Stimulated activated naive CD4-positive, alpha-beta T cell treated with Interleukin-2 at 50 U/mL for 16 hours (primary cell): ENCODE results near the gene KIF20B.

Experiments
- DNase-seq: peaks from one replicate; lab custom pipeline; 2025; lab: John Stamatoyannopoulos, UW

KIF20B gene, protein sequence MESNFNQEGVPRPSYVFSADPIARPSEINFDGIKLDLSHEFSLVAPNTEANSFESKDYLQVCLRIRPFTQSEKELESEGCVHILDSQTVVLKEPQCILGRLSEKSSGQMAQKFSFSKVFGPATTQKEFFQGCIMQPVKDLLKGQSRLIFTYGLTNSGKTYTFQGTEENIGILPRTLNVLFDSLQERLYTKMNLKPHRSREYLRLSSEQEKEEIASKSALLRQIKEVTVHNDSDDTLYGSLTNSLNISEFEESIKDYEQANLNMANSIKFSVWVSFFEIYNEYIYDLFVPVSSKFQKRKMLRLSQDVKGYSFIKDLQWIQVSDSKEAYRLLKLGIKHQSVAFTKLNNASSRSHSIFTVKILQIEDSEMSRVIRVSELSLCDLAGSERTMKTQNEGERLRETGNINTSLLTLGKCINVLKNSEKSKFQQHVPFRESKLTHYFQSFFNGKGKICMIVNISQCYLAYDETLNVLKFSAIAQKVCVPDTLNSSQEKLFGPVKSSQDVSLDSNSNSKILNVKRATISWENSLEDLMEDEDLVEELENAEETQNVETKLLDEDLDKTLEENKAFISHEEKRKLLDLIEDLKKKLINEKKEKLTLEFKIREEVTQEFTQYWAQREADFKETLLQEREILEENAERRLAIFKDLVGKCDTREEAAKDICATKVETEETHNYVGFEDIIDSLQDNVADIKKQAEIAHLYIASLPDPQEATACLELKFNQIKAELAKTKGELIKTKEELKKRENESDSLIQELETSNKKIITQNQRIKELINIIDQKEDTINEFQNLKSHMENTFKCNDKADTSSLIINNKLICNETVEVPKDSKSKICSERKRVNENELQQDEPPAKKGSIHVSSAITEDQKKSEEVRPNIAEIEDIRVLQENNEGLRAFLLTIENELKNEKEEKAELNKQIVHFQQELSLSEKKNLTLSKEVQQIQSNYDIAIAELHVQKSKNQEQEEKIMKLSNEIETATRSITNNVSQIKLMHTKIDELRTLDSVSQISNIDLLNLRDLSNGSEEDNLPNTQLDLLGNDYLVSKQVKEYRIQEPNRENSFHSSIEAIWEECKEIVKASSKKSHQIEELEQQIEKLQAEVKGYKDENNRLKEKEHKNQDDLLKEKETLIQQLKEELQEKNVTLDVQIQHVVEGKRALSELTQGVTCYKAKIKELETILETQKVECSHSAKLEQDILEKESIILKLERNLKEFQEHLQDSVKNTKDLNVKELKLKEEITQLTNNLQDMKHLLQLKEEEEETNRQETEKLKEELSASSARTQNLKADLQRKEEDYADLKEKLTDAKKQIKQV (N-terminal part only)

DNA sequence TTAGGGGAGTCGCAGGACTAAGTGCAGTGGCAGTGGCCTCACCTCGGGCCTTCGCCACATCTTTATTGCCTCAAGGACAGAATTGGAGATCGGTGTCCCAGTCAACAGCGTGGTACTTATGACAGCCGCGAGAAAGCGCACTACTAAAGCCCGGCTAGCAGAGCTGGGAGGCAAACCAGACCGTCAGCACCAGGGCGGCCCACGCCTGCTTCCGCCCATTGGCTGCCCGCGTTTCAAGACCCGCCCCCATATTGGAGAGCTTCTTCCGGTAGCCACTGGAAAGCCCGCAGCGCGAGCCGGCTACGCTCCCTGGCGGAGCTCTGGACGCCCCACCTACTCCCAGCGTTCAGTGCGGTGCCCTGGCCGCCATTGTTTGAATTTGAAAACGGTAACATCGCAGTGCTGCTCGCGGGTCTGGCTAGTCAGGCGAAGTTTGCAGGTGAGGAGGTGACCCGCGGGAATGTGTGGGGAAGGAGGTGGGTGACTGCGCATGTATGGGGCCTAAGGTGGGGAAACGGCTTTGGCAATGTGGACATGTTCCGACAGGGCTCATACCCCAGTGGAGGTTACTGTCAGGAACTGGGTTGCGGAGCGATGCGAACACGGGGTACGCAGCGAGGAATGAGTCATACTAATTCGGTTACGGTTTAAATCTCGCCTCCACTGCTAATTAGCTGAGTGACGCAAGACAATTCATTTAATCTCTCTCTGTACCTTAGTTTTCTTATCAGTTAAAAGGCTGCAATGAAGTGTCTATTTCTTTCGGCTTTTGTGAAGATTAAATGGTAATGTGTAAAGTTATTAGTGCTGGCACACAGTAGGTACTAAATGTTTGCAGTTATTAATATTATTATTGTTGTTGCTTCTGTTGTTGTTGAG, at the start of gene KIF20B:
Gene KIF20B (plus strand): TSS at position 349 of the 879 bp plus-strand sequence. CDS start 3,705 bp downstream, outside the sequence.
- peak; percentile 97 for DNase-seq

DNA sequence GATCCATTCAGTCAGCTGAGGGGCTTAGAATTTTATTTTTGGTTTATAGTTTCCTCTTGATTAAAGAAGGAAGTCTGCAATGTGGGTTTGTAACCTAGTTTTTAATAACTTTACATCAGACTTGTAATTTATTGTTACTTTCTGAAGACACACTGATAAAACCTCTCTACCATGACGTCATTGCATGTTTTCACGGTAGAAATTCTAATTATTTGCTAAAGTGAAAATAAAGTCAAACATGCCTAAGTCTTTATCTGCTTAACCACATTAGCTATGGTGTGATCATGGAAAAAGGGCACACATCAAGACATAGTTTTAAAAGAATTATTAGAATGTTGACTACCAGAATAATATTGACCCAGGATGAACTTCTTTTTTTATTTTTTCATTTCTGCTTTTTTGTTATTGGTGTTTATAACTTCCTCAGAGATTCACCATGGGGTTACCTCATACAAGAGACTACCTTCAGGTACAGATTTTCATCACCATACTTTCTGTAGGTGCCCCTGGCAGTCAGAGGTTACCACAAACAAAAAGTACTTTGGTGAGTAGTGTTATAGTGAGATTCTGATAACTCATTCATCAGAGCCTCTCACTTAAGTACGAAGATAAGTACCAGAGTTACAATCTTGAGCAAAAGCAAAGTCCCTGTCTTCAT, 49.3 kb upstream of the KIF20B start:
- no peak for DNase-seq

DNA sequence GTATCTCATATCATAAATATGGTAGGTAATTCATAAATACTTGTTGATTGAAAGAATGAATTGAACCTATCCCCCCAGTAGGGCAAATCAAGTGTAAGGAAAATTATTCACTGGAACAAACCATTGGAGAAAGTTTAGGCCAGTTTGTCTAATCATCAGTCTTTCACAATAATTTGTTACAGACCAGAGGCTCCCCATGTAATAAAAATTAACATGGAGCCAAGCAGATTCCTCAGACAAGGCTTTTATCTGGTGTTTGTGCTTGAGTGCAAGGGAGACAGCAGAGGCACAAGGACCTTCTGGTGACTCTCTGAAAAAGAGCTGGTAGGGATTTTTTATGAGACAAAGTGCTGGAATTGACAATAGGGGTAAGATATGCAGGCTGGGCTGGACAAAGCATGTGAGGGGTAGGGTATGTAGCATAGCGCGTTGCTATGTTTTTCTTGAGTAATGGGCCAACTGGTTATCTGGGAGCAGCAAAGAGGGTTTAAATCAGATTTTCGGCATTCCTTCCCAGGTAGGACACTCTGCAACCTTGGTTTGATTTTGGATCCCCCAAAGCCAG, 48.5 kb upstream of the KIF20B start:
- DNase-seq = no peak

DNA sequence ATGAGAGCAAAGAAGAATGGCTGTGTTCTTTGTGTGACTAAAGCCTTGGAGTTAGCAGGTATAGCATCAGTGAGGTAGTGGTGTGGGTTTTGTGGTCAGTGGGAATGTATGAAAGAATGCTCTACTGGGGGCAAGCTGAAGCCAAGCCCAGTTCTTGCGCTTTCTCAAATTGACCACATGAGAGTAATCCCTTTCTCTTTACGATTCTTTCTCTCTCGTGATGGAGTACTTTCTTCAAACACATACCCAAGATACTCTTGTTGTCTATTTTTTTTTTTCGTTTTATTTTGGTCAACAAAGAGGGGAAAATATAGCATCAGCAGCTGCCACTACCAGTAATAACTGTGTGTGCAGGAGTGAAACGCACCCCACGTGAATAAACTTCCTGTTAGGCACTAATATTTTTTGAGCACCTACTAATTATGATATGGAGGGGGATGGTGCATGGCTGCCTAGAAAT, 48.0 kb upstream of the KIF20B start:
- DNase-seq = no peak

DNA sequence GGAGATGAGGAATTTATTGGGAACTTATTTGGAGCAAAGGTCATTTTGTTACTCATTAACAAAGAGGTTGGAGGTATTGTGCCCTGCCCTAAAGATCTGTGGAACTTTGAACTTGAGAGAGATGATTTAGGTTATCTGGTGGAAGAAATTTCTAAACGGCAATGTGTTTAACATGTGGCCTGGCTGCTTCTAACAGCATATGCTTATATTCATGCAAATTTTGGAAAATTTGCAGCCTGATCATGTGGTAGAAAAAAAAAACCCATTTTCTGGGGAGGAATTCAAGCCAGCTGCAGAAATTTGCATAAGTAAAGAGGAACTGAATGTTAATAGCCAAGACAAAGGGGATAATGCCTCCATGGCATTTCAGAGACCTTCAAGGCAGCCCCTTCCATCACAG, 45.7 kb upstream of the KIF20B start:
- DNase-seq = no peak

GRCh38 chr10:89657302-89657701, 44.1 kb upstream of the KIF20B start:
- DNase-seq = no peak

DNA sequence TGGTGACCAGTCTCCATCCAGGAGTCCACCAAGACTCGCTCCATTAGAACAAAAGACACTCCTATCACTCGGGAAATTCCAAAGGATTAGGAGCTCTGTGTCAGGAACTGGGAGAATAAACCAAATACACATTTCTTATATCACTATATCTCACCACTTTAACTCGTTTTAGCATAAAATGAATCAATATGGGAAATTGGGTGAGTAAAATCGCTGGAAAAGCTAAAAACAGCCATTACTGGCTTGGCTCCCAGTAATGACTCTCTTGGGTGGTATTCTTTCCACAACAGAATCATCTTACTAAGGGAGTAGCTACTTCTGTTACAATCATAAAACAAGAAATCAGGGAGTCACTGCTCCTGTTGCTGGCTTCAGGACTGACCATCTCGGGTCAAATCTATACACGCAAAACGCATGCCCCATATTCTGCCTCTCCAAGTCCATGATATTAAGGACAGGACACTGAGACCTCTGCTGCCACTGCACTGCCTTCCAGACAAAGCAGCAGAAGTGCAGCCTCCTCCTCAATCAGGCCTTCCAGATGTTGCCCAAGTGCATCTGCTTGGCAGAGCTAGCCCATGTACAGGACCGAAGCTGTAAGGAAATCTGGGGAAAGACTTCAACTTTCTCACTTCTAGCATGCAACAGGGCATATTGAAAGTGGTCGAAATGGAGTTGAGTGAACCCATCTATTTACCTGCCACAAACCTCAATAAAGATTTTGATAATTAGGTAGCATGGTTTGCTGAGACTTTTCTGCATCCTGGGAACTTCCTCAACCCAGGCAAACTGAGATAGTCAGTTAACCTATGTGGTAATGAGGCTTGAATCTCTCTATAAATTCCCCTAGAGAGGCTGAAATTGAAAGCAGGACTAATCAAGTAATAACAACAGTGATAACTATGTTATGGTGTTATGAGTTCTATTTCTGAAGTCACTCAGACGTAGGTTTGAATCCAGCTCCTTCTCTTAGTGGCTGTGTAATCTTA, 42.0 kb upstream of the KIF20B start:
- DNase-seq = no peak

DNA sequence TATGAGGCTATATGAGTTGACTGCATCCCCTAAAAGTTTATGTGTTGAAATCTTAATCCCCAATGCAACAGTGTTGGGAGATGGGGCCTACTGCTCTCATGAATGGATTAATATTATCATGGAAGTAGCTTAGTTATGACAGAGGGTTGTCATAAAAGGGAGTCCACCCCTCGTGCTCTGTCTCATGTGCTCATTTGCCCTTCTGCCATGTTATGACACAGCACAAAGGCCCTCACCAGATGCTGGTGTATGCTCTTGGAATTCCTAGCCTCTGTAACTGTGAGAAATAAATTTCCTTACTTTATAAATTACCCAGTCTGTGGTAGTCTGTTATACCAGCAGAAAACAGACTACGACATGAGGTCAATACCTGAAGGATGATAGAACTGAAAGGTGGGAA, 38.8 kb upstream of the KIF20B start:
- no peak for DNase-seq

DNA sequence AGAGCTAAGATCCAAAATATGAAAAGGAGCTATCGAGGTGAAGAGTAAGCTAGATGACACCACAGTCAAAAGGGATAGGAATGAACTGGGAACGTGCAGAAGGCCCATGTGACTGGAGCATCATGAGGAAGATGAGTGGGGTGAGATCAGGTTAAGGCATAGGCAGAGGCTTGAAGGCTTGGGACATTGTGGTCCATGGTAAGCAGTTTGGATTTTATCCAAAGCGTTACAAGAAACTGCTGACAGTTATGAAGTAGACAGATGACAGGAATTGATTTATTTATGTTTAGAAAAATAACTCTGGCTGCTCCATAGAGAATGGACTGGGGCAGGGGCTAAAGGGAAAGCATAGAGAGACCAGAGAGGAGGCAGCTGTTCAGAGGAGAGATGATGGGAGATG, 38.2 kb upstream of the KIF20B start:
- no peak for DNase-seq

GRCh38 chr10:89664203-89664602, 37.2 kb upstream of the KIF20B start:
- no peak for DNase-seq

- no peak for DNase-seq
Observed at GRCh38 chr10:89665302-89665701, 36.1 kb upstream of the KIF20B start.

DNA sequence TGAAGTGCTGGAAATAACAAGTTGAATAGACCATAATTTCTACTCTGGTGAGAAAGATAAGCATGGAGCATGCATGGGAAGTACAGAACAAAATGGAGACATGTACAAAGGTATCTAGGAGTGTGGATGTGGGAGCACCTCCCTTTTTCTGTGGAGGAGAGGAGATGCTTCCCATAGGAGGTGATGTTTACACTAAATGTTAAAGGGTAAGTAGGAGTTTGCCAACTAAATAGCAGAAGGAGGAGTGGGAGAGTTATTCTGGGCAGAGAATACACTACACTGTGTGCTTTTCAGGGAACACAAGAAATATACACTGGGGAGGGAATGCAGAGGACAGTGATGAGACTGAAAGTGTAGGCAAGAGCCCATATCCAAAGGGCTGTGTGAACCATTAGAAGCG, 35.3 kb upstream of the KIF20B start:
- DNase-seq = no peak

DNA sequence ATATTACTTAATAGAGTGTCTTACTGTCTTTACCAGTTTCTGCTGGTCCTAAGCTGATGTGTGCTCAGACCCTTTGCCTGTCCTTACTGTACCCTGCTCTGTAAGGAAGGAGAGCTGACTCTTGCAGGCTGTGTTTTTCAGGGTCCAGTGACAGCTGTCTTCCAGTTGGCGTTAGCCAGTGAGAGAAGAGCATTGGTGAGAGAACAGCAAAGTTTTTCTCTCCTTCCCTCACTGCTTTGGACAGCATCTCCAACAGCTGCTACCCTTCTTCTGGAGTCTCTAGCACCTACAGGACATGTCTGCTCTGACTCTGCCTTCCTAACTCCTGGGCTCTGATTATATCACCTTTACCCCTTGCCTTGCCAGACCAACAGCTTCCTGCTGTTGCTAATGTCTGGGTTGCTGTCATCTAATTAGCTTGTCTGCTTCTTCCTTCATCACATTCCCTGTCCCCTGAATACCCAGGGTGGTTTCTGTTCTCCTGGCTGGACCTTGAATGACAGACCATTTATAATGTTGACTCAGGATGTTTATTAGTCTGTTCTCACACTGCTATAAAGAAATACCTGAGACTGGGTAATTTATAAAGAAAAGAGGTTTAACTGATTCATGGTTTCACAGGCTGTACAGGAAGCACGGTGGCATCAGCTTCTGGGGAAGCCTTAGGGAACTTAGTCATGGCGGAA, 32.9 kb upstream of the KIF20B start:
- no peak for DNase-seq

DNA sequence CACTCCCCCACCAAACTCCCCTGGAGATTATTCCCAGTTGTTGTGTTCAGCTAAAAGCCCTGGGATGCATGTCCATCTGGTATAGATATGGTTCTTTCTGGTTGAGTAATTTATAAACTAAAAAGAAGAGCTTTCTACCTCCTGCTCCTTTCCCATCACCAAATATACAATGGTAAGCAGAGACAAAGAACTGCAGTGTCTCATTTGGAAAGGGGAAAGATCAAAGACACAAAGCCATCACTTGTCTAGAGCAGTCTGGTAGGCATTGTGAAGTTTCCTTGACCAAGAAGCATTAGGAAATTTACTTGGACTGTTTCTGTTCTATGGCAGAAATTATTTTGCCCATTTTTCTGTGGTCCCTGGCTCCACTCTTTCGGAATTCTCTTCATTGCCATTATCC, 31.4 kb upstream of the KIF20B start:
- no peak for DNase-seq

- DNase-seq = no peak
Observed at GRCh38 chr10:89670926-89671325, 30.5 kb upstream of the KIF20B start.

DNA sequence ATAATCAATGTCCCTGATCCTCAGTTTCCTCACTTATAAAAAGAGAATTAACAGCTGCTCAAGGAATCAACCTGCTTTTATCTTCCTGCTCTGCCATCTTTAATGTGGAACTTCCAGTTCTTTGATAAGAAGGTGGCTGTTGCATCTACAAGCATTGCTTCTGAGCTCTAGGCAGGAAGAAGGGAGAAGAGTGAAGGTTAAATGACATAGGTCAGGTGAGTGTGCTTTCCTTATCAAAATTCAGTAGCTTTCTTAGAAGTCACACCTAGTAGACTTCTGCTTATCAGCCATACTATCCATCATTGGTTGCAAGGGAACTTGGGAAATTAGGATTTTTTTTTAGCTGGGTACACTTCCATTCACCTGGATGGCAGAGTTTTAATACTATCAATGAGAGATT, 24.0 kb upstream of the KIF20B start:
- no peak for DNase-seq

DNA sequence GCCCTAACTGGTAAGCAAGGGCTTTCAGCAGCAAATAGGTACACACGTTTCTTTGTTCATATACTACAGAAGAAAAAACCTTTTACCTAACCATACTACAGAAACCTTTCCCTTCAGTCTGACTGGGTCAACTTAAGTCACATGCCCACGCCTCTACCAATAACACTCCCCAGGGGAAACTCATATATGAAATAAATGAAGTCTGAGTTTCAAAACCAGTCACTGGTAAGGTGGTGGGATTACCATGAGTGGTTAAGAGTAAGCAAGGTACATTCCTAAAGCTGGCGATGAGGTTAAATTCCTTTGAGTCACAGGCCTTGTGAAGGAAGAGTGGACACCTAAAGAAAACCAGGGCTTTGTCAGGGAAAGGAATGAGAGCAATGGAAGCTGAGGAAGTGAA, 21.4 kb upstream of the KIF20B start:
- no peak for DNase-seq

DNA sequence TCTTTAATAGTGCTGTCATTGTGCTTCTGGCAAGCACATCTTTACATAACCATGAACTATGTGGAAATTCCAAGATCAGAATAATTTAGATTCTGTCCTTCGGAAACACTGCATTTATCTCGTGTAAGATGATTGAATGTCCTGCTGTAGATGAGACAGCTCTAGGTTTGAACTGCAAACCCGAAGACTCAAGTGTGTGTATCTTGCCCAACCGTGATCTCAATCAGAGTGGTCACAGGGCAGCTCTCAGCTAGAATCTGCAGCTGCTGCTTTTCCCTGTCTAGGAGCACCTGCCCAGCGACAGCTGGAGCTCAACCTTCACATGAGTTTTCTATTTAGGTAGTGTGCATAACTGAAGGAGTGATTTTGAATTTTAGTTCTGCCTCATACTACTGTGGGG, 17.5 kb upstream of the KIF20B start:
- no peak for DNase-seq
